BLaER1 treated with 17β-estradiol and CSF1 and Interleukin-3, amounts not matched to agents 10 nM and 100 nM (cell line): Measurements from ENCODE around the gene RNASE9.

Experiments used
- H3K27ac ChIP-seq, 11 experiments: shearing (Covaris generic); formaldehyde crosslinking; 2 replicates each; pipeline ENCODE4 v1.8.1; 2022
- H3K27me3 ChIP-seq, 11 experiments: shearing (Covaris generic); formaldehyde crosslinking; 2 replicates each; pipeline ENCODE4 v1.8.1; 2022
- H3K36me3 ChIP-seq, 11 experiments: shearing (Covaris generic); formaldehyde crosslinking; 2 replicates each; pipeline ENCODE4 v1.8.1; 2022
- H3K4me1 ChIP-seq, 10 experiments: shearing (Covaris generic); formaldehyde crosslinking; 2 replicates each; pipeline ENCODE4 v1.8.1; 2022
- H3K4me2 ChIP-seq, 11 experiments: shearing (Covaris generic); formaldehyde crosslinking; 2 replicates each; pipeline ENCODE4 v1.8.1; 2022
- H3K4me3 ChIP-seq, 10 experiments: shearing (Covaris generic); formaldehyde crosslinking; 2 replicates each; pipeline ENCODE4 v1.8.1; 2022
- H3K9ac ChIP-seq, 11 experiments: shearing (Covaris generic); formaldehyde crosslinking; 2 replicates each; pipeline ENCODE4 v1.8.1; 2022
- H3K9me3 ChIP-seq, 11 experiments: shearing (Covaris generic); formaldehyde crosslinking; replicated peaks in 1 of 11; 2 replicates each; pipeline ENCODE4 v1.8.1; 2022
- H4K20me1 ChIP-seq, 11 experiments: shearing (Covaris generic); formaldehyde crosslinking; 2 replicates each; pipeline ENCODE4 v1.8.1; 2022
- Cebpa-rat ChIP-seq, 11 experiments: shearing (Covaris generic); IDR thresholded peaks; 2 replicates each; pipeline ENCODE4 v1.8.1; 2022

Gene RNASE9

GRCh38 chr14:20564501-20564997 is 3.7 kb upstream of the RNASE9 start:
- Histone ChIP-seq H3K4me1 (no peaks in the 10 kb centered on the region), H3K9ac (no peak overlapping the region), H4K20me1 (no peaks in the 10 kb centered on the region), H3K36me3 (peaks cover 0 to 6% (median 0%) of the 10 kb centered on the region in 11 experiments; a peak in 1 of 22 replicates), H3K27me3 (no peaks in the 10 kb centered on the region), H3K4me2 (no peak overlapping the region), H3K9me3 (peaks cover 16 to 22% (median 18%) of the 10 kb centered on the region in 11 experiments), H3K4me3 (no peak overlapping the region), H3K27ac (no peak overlapping the region)
- no peak for TF ChIP-seq Cebpa-rat (IDR thresholded peaks at IDR 0.05)

- Histone ChIP-seq H3K9me3 (peaks cover 10 to 16% (median 12%) of the 10 kb centered on the region in 11 experiments), H3K36me3 (peaks cover 0 to 6% (median 0%) of the 10 kb centered on the region in 11 experiments; a peak in 1 of 22 replicates), H3K4me3 (no peak overlapping the region), H3K4me2 (no peak overlapping the region), H3K27ac (no peak overlapping the region), H3K4me1 (no peaks in the 10 kb centered on the region), H4K20me1 (no peaks in the 10 kb centered on the region), H3K27me3 (no peaks in the 10 kb centered on the region), H3K9ac (no peak overlapping the region)
- no peak for TF ChIP-seq Cebpa-rat (IDR thresholded peaks at IDR 0.05)
Observed at GRCh38 chr14:20563971-20564370, 3.1 kb upstream of the RNASE9 start.

GRCh38 chr14:20559461-20559904 is 1.4 kb downstream of the RNASE9 start:
- Histone ChIP-seq H3K4me2 (no peak overlapping the region), H3K4me3 (no peak overlapping the region)

GRCh38 chr14:20557212-20557542 is 3.7 kb downstream of the RNASE9 start:
- H3K27ac ChIP-seq, result no peak overlapping the region
- H3K27me3 ChIP-seq, result no peaks in the 10 kb centered on the region
- H3K9me3 ChIP-seq, result no peaks in the 10 kb centered on the region; a peak in 1 of 22 replicates
- no peaks in the 10 kb centered on the region for H4K20me1 ChIP-seq
- no peak overlapping the region for H3K4me2 ChIP-seq
- no peak overlapping the region for H3K4me3 ChIP-seq
- TF ChIP-seq Cebpa-rat (IDR thresholded peaks at IDR 0.05), result no peak
- H3K4me1 ChIP-seq, result no peaks in the 10 kb centered on the region
- H3K36me3 ChIP-seq, result no peaks in the 10 kb centered on the region
- no peak overlapping the region for H3K9ac ChIP-seq

More at GRCh38 chr14:20559461-20559904, 1.4 kb downstream of the RNASE9 start:
- TF ChIP-seq Cebpa-rat (IDR thresholded peaks at IDR 0.05), result no peak
- no peaks in the 10 kb centered on the region; a peak in 1 of 22 replicates for H3K9me3 ChIP-seq
- no peaks in the 10 kb centered on the region for H3K4me1 ChIP-seq
- no peaks in the 10 kb centered on the region for H3K27me3 ChIP-seq
- H4K20me1 ChIP-seq, result no peaks in the 10 kb centered on the region
- H3K27ac ChIP-seq, result no peak overlapping the region
- H3K9ac ChIP-seq, result no peak overlapping the region
- no peaks in the 10 kb centered on the region for H3K36me3 ChIP-seq

- no peak overlapping the region for H3K4me3 ChIP-seq
- H3K4me1 ChIP-seq, result no peaks in the 10 kb centered on the region
- H4K20me1 ChIP-seq, result no peaks in the 10 kb centered on the region
- no peaks in the 10 kb centered on the region for H3K36me3 ChIP-seq
- no peak for TF ChIP-seq Cebpa-rat (IDR thresholded peaks at IDR 0.05)
- H3K9ac ChIP-seq, result no peak overlapping the region
- no peaks in the 10 kb centered on the region for H3K27me3 ChIP-seq
- H3K27ac ChIP-seq, result no peak overlapping the region
- H3K9me3 ChIP-seq, result no peaks in the 10 kb centered on the region; a peak in 1 of 22 replicates
- H3K4me2 ChIP-seq, result no peak overlapping the region
Observed at GRCh38 chr14:20556500-20557211, 4.2 kb downstream of the RNASE9 start.

- no peak overlapping the region for H3K4me3 ChIP-seq
- H3K4me2 ChIP-seq, result no peak overlapping the region
- TF ChIP-seq Cebpa-rat (IDR thresholded peaks at IDR 0.05), result no peak
- H3K9ac ChIP-seq, result no peak overlapping the region
- H3K27ac ChIP-seq, result no peak overlapping the region
- H4K20me1 ChIP-seq, result no peaks in the 10 kb centered on the region
- H3K27me3 ChIP-seq, result no peaks in the 10 kb centered on the region
- no peaks in the 10 kb centered on the region for H3K4me1 ChIP-seq
- H3K36me3 ChIP-seq, result no peaks in the 10 kb centered on the region
- no peaks in the 10 kb centered on the region; a peak in 1 of 22 replicates for H3K9me3 ChIP-seq
Observed at GRCh38 chr14:20555845-20556244, 5.0 kb downstream of the RNASE9 start.

- H4K20me1 ChIP-seq, result no peaks in the 10 kb centered on the region
- no peak overlapping the region for H3K4me3 ChIP-seq
- H3K27ac ChIP-seq, result no peak overlapping the region
- H3K9me3 ChIP-seq, result no peaks in the 10 kb centered on the region
- H3K4me2 ChIP-seq, result no peak overlapping the region
- no peak overlapping the region for H3K9ac ChIP-seq
- no peaks in the 10 kb centered on the region for H3K4me1 ChIP-seq
- H3K27me3 ChIP-seq, result no peaks in the 10 kb centered on the region
- H3K36me3 ChIP-seq, result no peaks in the 10 kb centered on the region
- TF ChIP-seq Cebpa-rat (IDR thresholded peaks at IDR 0.05), result no peak
Observed at GRCh38 chr14:20553024-20553423, 7.8 kb downstream of the RNASE9 start.

GRCh38 chr14:20551606-20552005 is 9.2 kb downstream of the RNASE9 start:
- Histone ChIP-seq H3K4me2 (no peak overlapping the region), H3K9me3 (no peaks in the 10 kb centered on the region), H3K27ac (no peak overlapping the region), H3K4me1 (no peaks in the 10 kb centered on the region), H3K36me3 (no peaks in the 10 kb centered on the region), H3K4me3 (no peak overlapping the region), H3K9ac (no peak overlapping the region), H3K27me3 (no peaks in the 10 kb centered on the region), H4K20me1 (no peaks in the 10 kb centered on the region)
- no peak for TF ChIP-seq Cebpa-rat (IDR thresholded peaks at IDR 0.05)

GRCh38 chr14:20550926-20551325 is 9.9 kb downstream of the RNASE9 start:
- H4K20me1 ChIP-seq, result no peaks in the 10 kb centered on the region
- no peak for TF ChIP-seq Cebpa-rat (IDR thresholded peaks at IDR 0.05)

More at GRCh38 chr14:20550926-20551325, 9.9 kb downstream of the RNASE9 start:
- Histone ChIP-seq H3K27ac (no peak overlapping the region), H3K9ac (no peak overlapping the region), H3K4me3 (no peak overlapping the region), H3K27me3 (no peaks in the 10 kb centered on the region), H3K36me3 (no peaks in the 10 kb centered on the region), H3K4me1 (no peaks in the 10 kb centered on the region), H3K9me3 (no peaks in the 10 kb centered on the region), H3K4me2 (no peak overlapping the region)
